Calu3 (cell line): ENCODE data around the gene TOPORS. TPM values are rescaled to one million over a fixed set of nuclear protein-coding genes. Genes with fewer than 3 reads are reported as not detected.

Experiments used
- BruUV-seq: library from RNA; stranded (reverse); fragments of 400-500 nt; replicated peaks from 2 replicates; lab custom pipeline; 2021; lab: Mats Ljungman, UMichigan
- CTCF ChIA-PET: fragments of 300-600 bp; sonication (Branson Sonifier 250); formaldehyde crosslinking; loops from one replicate; lab custom pipeline; 2022; ENCODE audit warnings: antibody characterized with exemption; lab: Charles Lee
- DNase-seq: peaks from one replicate; pipeline ENCODE4 v3.0.0; 2022
- H3K27ac Mint-ChIP-seq: one replicate; pipeline ENCODE4 v1.8.0; 2022; ENCODE audit warnings: mixed read lengths; ENCODE audit not compliant: unreplicated experiment
- H3K27me3 Mint-ChIP-seq: one replicate; pipeline ENCODE4 v1.8.0; 2022; ENCODE audit warnings: mixed read lengths; ENCODE audit not compliant: unreplicated experiment
- H3K36me3 Mint-ChIP-seq: one replicate; pipeline ENCODE4 v1.8.0; 2022; ENCODE audit warnings: mild to moderate bottlenecking, moderate library complexity, mixed read lengths; ENCODE audit not compliant: insufficient read depth, unreplicated experiment
- H3K4me1 Mint-ChIP-seq: one replicate; pipeline ENCODE4 v1.8.0; 2022; ENCODE audit warnings: mild to moderate bottlenecking, low read depth, mixed read lengths; ENCODE audit not compliant: unreplicated experiment
- H3K4me3 Mint-ChIP-seq: one replicate; pipeline ENCODE4 v1.8.0; 2022; ENCODE audit warnings: mild to moderate bottlenecking, low read depth, moderate library complexity, mixed read lengths; ENCODE audit not compliant: unreplicated experiment
- H3K9me3 Mint-ChIP-seq: one replicate; pipeline ENCODE4 v1.8.0; 2022; ENCODE audit warnings: low read depth, mixed read lengths; ENCODE audit not compliant: unreplicated experiment
- intact Hi-C: fragments of 100-400 bp; cut with micrococcal nuclease; formaldehyde crosslinking; loops from one replicate; pipeline ENCODE4 v1.10.0; 2022; ENCODE audit not compliant: unreplicated experiment
- total RNA-seq: library from RNA; stranded (reverse); gene quantifications from 2 replicates; pipeline ENCODE4 v1.2.3, GENCODE V29; 2022
- TF ChIP-seq, protein P1 (sequence below): fragments of 200-600 bp; IDR thresholded peaks from one replicate; pipeline ENCODE4 v1.8.0; 2022; ENCODE audit warnings: antibody characterized with exemption; ENCODE audit not compliant: unreplicated experiment

Gene TOPORS
- total RNA-seq, 1 experiment from 2014 or later = 13.8 TPM

DNA sequence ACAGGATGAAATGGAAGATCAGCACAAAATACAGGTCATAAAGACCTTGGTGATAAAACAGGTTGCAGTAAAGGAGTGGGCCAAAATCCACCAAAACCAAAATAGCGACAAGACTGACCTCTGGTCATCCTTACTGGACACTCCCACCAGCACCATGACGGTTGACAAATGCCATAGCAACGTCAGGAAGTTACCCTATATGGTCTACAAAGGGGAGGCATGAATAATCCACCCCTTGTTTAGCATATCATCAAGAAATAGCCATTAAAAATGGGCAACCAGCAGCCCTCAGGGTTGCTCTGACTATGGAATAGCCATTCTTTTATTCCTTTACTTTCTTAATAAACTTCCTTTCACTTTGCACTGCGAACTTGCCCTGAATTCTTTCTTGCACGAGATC lies 26.6 kb upstream of the TOPORS start:
- no peak overlapping the region for H3K4me3 Mint-ChIP-seq
- TF ChIP-seq, protein P1, sequence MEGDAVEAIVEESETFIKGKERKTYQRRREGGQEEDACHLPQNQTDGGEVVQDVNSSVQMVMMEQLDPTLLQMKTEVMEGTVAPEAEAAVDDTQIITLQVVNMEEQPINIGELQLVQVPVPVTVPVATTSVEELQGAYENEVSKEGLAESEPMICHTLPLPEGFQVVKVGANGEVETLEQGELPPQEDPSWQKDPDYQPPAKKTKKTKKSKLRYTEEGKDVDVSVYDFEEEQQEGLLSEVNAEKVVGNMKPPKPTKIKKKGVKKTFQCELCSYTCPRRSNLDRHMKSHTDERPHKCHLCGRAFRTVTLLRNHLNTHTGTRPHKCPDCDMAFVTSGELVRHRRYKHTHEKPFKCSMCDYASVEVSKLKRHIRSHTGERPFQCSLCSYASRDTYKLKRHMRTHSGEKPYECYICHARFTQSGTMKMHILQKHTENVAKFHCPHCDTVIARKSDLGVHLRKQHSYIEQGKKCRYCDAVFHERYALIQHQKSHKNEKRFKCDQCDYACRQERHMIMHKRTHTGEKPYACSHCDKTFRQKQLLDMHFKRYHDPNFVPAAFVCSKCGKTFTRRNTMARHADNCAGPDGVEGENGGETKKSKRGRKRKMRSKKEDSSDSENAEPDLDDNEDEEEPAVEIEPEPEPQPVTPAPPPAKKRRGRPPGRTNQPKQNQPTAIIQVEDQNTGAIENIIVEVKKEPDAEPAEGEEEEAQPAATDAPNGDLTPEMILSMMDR = no peak
- H3K27ac Mint-ChIP-seq = no peak overlapping the region
- intact Hi-C loops = loop anchor here (1.0 to 2.0 kb wide), 2 partner anchors 146 to 201 kb away; no protein-coding TSS in a partner anchor
- H3K36me3 Mint-ChIP-seq = no peaks in the 10 kb centered on the region
- CTCF ChIA-PET = interaction anchor here (1.5 to 4.3 kb wide), 2 partner anchors 10 to 201 kb away, joined by 9 to 86 read pairs; no protein-coding TSS in a partner anchor
- DNase-seq = no peak
- no peaks in the 10 kb centered on the region for H3K27me3 Mint-ChIP-seq
- H3K4me1 Mint-ChIP-seq = peaks cover 21% of the 10 kb centered on the region
- H3K9me3 Mint-ChIP-seq = no peaks in the 10 kb centered on the region
- no TSS peak for BruUV-seq

DNA sequence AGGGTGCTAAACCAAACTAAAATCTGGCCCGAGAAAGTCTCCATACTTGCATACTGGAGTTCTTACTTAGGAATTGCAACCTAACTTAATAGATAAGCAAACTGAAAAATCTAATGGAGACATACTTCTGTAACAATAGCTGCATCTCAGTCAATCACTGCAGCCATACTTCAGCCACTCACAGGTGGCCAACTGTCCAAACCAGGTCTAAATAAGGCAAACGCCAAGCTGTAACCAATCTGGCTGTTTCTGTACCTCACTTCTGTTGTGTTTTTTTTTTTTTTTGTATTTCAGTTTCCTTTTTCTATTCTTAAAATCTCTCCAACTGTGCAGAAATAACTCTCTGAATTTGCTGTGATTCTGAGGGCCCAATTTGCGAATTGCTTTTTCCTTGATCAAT lies 24.9 kb upstream of the TOPORS start:
- Mint-ChIP-seq H3K4me3 (no peak overlapping the region), H3K27ac (no peak overlapping the region), H3K27me3 (no peaks in the 10 kb centered on the region), H3K9me3 (no peaks in the 10 kb centered on the region), H3K4me1 (peaks cover 21% of the 10 kb centered on the region), H3K36me3 (peaks cover 11% of the 10 kb centered on the region)
- CTCF ChIA-PET = interaction anchor here (1.7 kb wide), 1 partner anchor 198 kb away, joined by 4 read pairs; no protein-coding TSS in a partner anchor
- DNase-seq = no peak
- TF ChIP-seq, protein P1 = no peak
- BruUV-seq = no TSS peak
- intact Hi-C loops = no loop called here

DNA sequence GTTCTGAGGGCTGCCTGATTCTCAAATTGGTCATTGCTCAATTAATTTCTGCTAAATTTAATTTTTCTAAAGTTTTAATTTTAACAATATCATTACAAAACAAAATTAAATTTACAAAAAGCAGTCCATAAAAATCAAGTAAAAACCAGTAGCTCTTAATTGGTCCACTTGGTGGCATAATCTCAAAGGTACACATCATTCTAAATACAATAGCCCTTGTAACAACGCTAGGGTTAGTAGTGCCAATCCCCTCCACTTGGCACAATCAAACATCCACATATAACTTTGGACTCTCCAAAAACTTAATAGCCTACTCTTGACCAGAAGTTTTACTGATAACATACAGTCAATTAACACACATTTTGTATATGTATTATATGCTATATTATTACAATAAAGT lies 22.5 kb upstream of the TOPORS start:
- Mint-ChIP-seq H3K27me3 (no peaks in the 10 kb centered on the region), H3K9me3 (no peaks in the 10 kb centered on the region), H3K27ac (no peak overlapping the region), H3K4me1 (peaks cover 7% of the 10 kb centered on the region), H3K36me3 (peaks cover 17% of the 10 kb centered on the region), H3K4me3 (no peak overlapping the region)
- BruUV-seq = no TSS peak
- CTCF ChIA-PET = interaction anchor here (1.3 kb wide), 1 partner anchor 393 kb away, joined by 4 read pairs; no protein-coding TSS in a partner anchor
- TF ChIP-seq, protein P1 = no peak
- intact Hi-C loops = no loop called here
- DNase-seq = no peak

DNA sequence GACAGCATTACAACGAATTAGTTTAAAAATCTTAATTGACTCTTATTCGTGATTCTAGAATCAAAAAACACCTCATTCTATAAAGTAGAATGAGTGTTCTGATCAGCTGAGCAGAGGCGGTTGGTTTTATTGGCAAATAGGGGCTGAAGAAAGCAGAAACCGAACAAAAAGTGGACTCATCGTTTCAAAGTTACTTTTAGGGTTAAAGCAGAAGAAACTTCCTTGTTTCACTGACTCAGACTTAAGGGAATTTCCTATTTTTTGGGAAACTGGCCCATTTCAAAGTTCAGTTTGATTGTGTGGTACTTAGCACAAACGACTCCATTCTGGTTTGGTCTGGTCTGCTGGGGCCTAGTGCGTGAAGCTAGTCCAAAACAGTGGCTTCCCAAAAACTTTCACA lies 21.4 kb upstream of the TOPORS start:
- H3K9me3 Mint-ChIP-seq = no peaks in the 10 kb centered on the region
- BruUV-seq = no TSS peak
- H3K36me3 Mint-ChIP-seq = peaks cover 25% of the 10 kb centered on the region
- no peaks in the 10 kb centered on the region for H3K27me3 Mint-ChIP-seq
- peak overlapping the region; percentile 95 for H3K4me3 Mint-ChIP-seq
- no peak for DNase-seq
- CTCF ChIA-PET = interaction anchor here (1.0 to 1.3 kb wide), 3 partner anchors 8 to 394 kb away, joined by 3 to 4 read pairs (median 4); no protein-coding TSS in a partner anchor
- H3K4me1 Mint-ChIP-seq = no peaks in the 10 kb centered on the region
- TF ChIP-seq, protein P1 = no peak
- intact Hi-C loops = loop anchor here (2.0 kb wide), 1 partner anchor 21 kb away; the partner anchor contains the start of genes SMIM27 and TOPORS
- H3K27ac Mint-ChIP-seq = no peak overlapping the region
